Urinary bladder (tissue), 4 donors: ENCODE results near the gene VPS50. TPM values are rescaled to one million over a fixed set of nuclear protein-coding genes. Genes with fewer than 3 reads are reported as not detected.
"Not testable (repeated sequence)": the region's sequence is repeated elsewhere in the genome, so short reads cannot be mapped to it uniquely, and the experiment has no call there.

Source experiments
- DNase-seq: peaks from one replicate; pipeline ENCODE4 v3.0.0-alpha.2; 2015; ENCODE audit errors: extremely low spot score
- H3K27ac ChIP-seq: one replicate; pipeline ENCODE4 v1.5.1; 2013; ENCODE audit warnings: low read depth, mild to moderate bottlenecking, moderate library complexity
- H3K36me3 ChIP-seq: one replicate; pipeline ENCODE4 v1.6.1; 2013; ENCODE audit warnings: mild to moderate bottlenecking, moderate library complexity; ENCODE audit not compliant: insufficient read depth
- H3K4me1 ChIP-seq: one replicate; pipeline ENCODE4 v1.6.1; 2013; ENCODE audit warnings: mild to moderate bottlenecking, moderate library complexity; ENCODE audit not compliant: insufficient read depth
- H3K4me3 ChIP-seq: one replicate; pipeline ENCODE4 v1.5.1; 2013; ENCODE audit warnings: low read depth, low read length
- WGBS: extraction: QIAGEN DNeasy Blood & Tissue Kit; methylation state at CpG from one replicate; pipeline ENCODE4 v1.1.7; 2013; 5-methylcytosine and 5-hydroxymethylcytosine counted together
- polyA plus RNA-seq: library from polyadenylated mRNA; stranded (reverse); fragments of 200-250 nt; gene quantifications from one replicate; pipeline ENCODE4 v1.2.3, GENCODE V29; 2013
- total RNA-seq: library from RNA; depleted of rRNA; stranded (reverse); fragments of >200 nt; gene quantifications from one replicate; pipeline ENCODE4 v1.2.3, GENCODE V29; 2014
- donor health status: healthy with polysubstance abuse.
- donor health status: healthy.

The VPS50 gene
- total and polyA plus RNA-seq, 2 donors = 11.6 to 105 TPM

DNA sequence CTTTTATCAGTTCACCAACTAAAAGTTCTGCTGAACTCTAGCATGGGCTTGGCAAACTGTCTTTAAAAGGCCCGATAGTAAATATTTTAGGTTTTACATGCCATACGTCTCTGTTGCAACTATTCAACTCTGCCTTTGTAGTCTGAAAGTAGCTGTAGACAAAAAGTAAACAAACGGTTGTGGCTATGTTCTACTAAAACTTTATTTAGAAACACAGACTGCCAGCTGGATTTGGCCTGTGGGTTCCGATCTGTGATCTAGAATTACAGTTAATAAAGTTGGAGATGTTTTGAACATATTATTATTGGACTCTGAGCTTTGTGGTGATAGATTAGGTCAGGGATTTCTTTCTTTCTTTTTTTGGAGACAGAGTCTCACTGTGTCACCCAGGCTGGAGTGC lies 33.1 kb downstream of the VPS50 start:
- H3K4me3 ChIP-seq = no peak overlapping the region
- H3K27ac ChIP-seq = no peak overlapping the region
- H3K36me3 ChIP-seq = no peaks in the 10 kb centered on the region
- DNase-seq = no peak
- WGBS = 54% methylated on average over 4 of the region's 4 CpGs
- H3K4me1 ChIP-seq = no peaks in the 10 kb centered on the region

DNA sequence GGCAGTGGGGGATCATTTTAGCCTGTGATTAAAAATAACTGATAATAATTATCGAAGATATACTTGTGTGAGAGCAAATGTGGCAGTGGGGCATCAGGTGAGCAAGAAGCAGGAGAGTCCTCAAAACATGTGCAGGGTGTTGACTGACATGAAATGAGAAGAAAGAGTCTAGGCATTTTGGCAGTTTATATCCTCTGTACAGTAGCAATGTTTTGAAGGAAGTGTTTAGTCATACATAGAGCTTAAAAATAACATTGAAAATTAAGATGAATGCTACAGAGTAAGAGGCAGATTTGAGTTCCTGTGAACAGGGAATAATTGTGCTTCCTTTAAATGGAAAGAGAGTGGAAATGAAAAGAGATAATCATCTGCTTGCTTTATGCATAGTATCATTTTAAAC lies 47.4 kb downstream of the VPS50 start:
- H3K36me3 ChIP-seq = peaks cover 4% of the 10 kb centered on the region
- 98% methylated on average over 1 of the region's 1 CpG for WGBS
- no peaks in the 10 kb centered on the region for H3K4me1 ChIP-seq
- H3K27ac ChIP-seq = no peak overlapping the region
- H3K4me3 ChIP-seq = no peak overlapping the region
- no peak for DNase-seq

DNA sequence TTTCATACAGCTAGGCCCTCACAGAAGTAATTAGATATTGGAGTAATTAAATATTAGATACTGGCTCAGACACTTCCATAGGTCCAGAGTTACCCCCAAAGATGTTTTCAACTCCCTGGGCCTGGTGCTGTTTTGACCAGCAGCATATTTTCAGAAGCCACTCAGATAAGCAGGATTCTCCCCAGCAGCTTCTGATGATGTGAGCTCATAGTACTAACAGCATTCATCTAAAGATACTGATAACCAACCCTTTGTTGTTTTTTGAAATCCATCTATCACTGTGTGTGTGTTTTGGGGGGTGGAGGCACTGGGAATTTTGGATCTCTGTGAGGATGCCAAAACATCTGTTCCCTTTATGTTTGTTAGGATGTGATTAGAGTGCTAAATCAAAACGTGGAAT lies 52.7 kb downstream of the VPS50 start:
- 25% methylated on average over 1 of the region's 1 CpG for WGBS
- no peak for DNase-seq
- no peaks in the 10 kb centered on the region for H3K36me3 ChIP-seq
- H3K4me3 ChIP-seq = no peak overlapping the region
- H3K4me1 ChIP-seq = no peaks in the 10 kb centered on the region
- H3K27ac ChIP-seq = no peak overlapping the region

DNA sequence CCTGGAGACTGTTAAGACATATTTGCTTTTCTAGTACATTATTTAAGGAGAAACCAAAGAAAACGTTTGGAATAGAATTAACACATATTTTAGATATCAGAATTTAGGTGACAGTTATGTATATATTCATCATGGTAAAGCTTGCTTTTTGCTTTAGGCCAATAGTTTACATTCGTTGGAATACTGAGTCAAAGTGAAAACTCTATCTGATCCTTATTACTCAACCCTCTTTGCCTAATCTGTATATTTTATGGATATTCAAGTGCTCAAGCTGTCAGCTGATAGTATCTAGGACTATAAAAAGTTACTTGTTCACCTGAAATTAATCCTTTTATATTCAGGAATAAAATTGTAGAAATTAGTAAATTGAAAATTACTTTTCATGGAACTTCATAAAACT lies 61.1 kb downstream of the VPS50 start:
- Histone ChIP-seq H3K4me1 (no peaks in the 10 kb centered on the region), H3K36me3 (peaks cover 2% of the 10 kb centered on the region), H3K4me3 (no peak overlapping the region), H3K27ac (no peak overlapping the region)
- no peak for DNase-seq
- 59% methylated on average over 2 of the region's 2 CpGs for WGBS

DNA sequence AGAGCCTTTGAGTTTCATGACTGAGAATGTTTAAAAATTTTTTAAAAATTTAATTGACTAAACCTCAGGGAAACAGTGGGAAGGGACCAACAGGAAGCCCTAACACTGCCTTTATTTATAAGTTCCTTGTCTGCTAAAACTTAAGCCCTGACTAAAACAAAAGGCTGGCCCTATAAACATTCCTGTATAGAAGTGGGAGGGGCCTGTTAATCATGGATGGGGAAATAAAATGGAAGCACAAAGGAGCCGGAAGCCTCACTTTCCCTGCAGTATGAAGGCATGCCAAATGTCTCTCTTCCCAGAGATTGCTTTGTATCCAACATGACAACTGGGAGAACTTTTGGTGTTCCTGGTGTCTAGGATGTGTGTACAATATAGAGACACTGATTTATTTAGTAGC lies 66.0 kb downstream of the VPS50 start:
- WGBS = 96% methylated on average over 1 of the region's 1 CpG
- Histone ChIP-seq H3K36me3 (peaks cover 2% of the 10 kb centered on the region), H3K4me1 (no peaks in the 10 kb centered on the region), H3K4me3 (no peak overlapping the region), H3K27ac (no peak overlapping the region)
- DNase-seq = no peak

DNA sequence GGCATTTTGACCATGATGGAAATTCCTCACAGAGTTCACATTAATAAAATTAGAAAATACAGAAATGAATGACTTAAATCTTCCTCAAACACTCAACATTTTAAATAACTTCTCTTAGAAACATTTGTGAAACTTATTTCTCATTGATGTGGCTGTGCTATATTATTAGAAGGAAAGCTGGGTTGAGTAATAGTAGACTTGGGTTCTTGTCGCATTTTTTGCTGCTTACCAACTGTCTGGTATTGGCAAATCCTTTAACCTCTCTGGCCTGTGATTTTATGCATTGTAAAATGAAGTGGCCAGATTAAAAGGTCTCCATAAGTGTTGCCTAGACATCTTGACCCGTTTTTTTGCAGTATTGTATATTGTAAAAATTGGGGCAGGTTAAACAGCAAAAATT lies 66.5 kb downstream of the VPS50 start:
- peaks cover 2% of the 10 kb centered on the region for H3K36me3 ChIP-seq
- no peak overlapping the region for H3K4me3 ChIP-seq
- no peaks in the 10 kb centered on the region for H3K4me1 ChIP-seq
- no peak for DNase-seq
- 91% methylated on average over 2 of the region's 2 CpGs for WGBS
- no peak overlapping the region for H3K27ac ChIP-seq

DNA sequence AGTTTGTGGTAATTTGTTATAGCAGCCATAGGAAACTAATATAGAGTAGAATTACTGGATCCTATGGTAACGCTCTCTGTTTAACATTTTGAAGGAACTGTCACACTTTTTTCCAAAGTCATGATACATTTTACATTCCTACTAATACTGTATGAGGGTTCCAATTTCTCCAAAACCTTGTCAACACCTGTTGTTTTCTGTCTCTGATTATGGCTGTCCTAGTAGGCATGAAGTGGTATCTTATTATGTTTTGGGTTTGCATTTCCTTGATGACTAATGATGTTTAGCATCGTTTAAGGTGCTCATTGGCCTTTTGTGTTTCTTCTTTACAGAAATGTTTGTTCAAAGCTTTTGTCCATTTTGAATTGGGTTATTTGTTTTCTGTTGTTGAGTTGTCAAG lies 69.6 kb downstream of the VPS50 start:
- 93% methylated on average over 2 of the region's 2 CpGs for WGBS
- H3K36me3 ChIP-seq = no peaks in the 10 kb centered on the region
- H3K27ac ChIP-seq = no peak overlapping the region
- no peaks in the 10 kb centered on the region for H3K4me1 ChIP-seq
- DNase-seq = no peak
- no peak overlapping the region for H3K4me3 ChIP-seq

DNA sequence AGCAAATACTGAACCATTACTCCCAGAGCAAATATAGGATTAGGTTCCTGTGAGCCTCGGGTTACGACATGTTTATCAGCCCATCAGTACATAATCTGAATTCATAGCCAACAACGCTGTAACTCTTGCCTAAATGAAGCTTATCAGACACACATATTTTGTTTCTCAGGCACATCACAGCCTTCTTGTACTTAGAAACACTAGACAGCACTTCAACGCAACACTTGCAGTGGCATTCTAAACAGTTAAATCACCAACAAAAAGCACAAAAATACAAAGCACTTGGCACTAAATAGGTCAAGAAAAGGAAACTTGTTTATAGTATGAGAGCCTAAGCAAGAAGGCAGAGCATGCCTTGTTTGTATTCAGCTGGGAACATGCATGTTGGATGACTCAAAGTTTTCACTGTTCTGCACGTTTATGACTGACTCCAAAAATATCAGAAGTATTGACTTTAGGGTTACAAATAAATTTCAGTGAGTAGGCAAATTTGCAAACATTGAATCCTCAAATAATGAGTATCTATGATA lies 75.0 kb downstream of the VPS50 start:
- Histone ChIP-seq H3K4me3 (no peak overlapping the region), H3K4me1 (no peaks in the 10 kb centered on the region), H3K27ac (no peak overlapping the region), H3K36me3 (no peaks in the 10 kb centered on the region)
- no peak for DNase-seq
- WGBS = 51% methylated on average over 5 of the region's 5 CpGs

DNA sequence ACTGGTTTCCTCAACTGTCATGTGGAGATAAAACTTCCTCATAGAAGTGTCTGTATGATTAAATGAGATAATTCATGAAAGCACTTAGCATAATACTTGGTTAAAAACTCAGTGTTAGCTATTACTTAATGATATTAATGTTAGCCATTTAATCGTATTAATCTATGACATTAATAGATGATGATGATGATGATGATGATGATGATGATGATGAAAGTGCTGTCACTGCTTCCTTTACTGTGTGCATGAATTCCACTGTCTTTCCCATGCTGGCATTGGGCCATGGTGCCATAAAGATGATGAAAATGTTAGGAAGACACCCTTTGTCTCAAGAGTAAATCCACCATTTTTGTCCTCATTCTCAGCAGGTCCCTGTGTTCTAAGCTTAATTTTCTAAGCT lies 75.8 kb downstream of the VPS50 start:
- no peak overlapping the region for H3K4me3 ChIP-seq
- WGBS = 90% methylated on average over 1 of the region's 1 CpG
- no peaks in the 10 kb centered on the region for H3K4me1 ChIP-seq
- no peak for DNase-seq
- no peaks in the 10 kb centered on the region for H3K36me3 ChIP-seq
- H3K27ac ChIP-seq = peak overlapping the region; percentile 38

DNA sequence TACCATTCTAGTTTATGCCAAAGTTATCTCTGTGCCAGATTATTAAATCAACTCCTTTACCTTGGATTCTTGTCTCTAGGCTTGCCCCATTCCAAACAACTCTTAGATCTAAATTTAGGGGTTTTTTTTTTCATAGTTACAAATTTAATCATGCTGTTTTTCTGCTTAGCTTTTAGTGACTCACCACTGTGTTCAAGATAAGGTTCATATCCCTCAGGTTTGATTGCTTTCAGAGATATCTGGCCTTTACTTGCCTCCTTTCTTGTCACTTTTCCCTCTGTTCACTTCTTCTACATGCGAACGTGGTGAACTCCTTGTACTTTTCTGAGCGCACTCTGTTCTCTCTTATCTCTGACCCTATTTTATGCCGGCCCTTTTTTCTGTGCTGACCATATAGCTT lies 78.2 kb downstream of the VPS50 start:
- Histone ChIP-seq H3K36me3 (no peaks in the 10 kb centered on the region), H3K4me3 (no peak overlapping the region), H3K4me1 (no peaks in the 10 kb centered on the region), H3K27ac (no peak overlapping the region)
- DNase-seq = no peak
- 85% methylated on average over 4 of the region's 4 CpGs for WGBS

DNA sequence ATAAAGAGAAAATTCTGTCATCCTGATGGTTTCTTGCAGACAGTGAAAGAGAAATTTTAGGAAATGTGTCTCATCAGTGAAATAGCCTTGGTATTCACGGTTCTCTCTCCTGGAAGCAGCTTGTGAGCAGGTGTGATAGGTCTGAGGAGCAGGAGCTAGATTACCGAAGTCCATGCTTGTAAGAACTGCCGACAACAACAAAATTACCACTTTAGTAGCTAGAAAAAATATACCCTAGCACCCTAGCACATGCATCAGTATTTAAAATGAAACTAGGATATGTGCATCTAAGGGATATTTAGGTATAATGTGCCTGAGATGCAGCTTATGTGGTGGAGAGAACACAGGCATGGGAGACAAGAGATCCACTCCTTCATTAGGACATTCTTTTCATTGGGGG lies 82.3 kb downstream of the VPS50 start:
- Histone ChIP-seq H3K27ac (no peak overlapping the region), H3K36me3 (no peaks in the 10 kb centered on the region), H3K4me1 (no peaks in the 10 kb centered on the region), H3K4me3 (no peak overlapping the region)
- DNase-seq = no peak
- 85% methylated on average over 3 of the region's 3 CpGs for WGBS

DNA sequence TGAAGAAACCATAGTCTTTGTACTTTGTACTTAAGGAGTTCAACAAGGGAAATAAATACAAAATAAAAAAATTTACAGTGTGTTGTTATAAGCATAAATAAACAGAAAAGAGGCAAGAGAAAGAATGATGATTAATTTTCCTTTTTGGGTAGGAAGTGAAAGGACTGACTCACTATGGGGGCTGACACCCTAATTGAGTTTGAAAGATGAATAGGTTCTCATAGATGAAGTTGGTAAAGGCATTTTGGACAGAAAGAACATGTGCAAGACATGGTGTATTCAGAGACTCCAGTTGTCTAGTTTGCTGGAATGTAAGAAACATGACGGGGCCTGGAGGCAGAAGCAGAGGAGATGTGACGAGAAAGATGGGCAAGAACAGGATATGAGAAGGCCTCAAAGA lies 83.7 kb downstream of the VPS50 start:
- DNase-seq = no peak
- Histone ChIP-seq H3K36me3 (no peaks in the 10 kb centered on the region), H3K4me3 (no peak overlapping the region), H3K27ac (no peak overlapping the region), H3K4me1 (no peaks in the 10 kb centered on the region)
- WGBS = 96% methylated on average over 2 of the region's 2 CpGs

DNA sequence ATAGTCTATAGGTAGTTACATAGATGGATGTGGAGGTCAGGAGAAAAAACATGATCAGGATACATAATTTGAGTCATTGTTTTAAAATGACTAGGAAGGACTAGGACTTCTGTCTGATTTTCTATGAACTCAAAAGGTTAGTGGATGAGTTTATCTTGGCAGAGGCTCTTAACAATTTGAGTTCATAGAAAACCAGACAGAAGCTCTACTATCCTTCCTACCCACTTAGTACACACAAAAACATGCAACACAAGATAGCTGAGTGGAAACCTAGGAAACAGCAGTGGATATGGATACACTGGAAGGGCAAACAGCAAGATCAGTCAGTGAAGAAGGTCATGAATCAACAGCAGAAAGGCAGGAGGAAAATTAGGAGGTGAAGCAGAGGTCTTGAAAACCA lies 84.6 kb downstream of the VPS50 start:
- no peak for DNase-seq
- H3K36me3 ChIP-seq = no peaks in the 10 kb centered on the region

DNA sequence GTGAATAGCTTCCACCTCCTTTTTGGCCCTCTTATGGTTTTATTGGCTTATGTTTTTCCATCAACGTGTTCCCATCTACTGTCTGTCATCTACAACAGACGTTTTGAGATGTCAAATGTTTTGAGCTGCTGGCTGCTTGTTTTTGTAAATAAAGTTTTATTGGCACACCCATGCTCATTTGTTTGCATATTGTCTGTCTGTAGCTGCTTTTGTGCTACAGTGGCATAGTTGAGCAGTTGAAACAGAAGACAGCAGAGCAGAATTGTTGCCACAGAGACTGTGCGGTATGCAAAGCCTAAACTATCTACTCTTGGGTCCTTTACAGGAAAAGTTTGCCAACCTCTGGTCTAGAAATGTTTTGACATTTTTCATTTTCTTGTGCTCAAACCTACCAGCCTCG lies 88.7 kb downstream of the VPS50 start:
- Histone ChIP-seq H3K36me3 (no peaks in the 10 kb centered on the region), H3K4me3 (no peak overlapping the region), H3K27ac (no peak overlapping the region), H3K4me1 (no peaks in the 10 kb centered on the region)
- DNase-seq = no peak
- WGBS = 93% methylated on average over 4 of the region's 4 CpGs

More for the DNA sequence above, 84.6 kb downstream of the VPS50 start:
- Histone ChIP-seq H3K4me3 (no peak overlapping the region), H3K4me1 (no peaks in the 10 kb centered on the region), H3K27ac (no peak overlapping the region)

DNA sequence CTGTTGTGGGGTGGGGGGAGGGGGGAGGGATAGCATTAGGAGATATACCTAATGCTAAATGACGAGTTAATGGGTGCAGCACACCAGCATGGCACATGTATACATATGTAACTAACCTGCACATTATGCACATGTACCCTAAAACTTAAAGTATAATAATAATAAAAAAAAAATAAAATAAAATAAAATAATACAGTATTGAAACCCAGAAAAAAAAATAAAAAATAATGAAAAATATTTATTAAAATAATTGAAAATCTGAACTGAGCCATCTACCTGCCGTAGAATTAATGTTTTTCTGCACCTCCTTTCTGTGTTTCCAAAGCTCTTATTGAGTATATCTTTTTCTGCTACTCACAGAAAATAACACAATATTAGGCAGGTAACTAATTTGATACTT lies 94.1 kb downstream of the VPS50 start:
- H3K4me1 ChIP-seq, DNase-seq, H3K27ac ChIP-seq, H3K4me3 ChIP-seq, H3K36me3 ChIP-seq: not testable (repeated sequence)
- 99% methylated on average over 1 of the region's 2 CpGs for WGBS
